ENCODE data around the gene SLC27A4. TPM values are rescaled to one million over a fixed set of nuclear protein-coding genes. Genes with fewer than 3 reads are reported as not detected.
A peak's percentile ranks its signal among the peaks of the same experiment; 100 is the strongest.

SLC27A4 gene
- total and polyA plus RNA-seq, 5 donors = 14.7 to 21.7 (median 19.2) TPM

DNA sequence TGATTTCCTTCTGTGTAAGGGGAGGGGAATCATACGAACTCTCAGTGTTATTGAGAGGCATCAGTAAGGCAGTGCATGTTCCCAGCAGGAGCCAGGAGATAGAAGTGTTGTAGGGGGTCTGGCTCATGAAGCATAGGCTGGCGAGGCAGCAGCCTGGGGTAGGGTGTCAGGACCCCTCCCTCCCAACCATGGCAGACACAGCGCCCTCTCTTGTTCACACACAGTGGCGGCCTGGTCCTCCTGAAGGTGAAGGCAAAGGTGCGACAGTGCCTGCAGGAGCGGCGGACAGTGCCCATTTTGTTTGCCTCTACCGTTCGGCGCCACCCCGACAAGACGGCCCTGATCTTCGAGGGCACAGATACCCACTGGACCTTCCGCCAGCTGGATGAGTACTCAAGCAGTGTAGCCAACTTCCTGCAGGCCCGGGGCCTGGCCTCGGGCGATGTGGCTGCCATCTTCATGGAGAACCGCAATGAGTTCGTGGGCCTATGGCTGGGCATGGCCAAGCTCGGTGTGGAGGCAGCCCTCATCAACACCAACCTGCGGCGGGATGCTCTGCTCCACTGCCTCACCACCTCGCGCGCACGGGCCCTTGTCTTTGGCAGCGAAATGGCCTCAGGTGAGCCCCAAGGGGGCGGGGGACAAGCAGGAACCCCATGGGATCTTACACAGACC, 4.7 kb downstream of the SLC27A4 start:
- ATAC-seq (no peak), DNase-seq (no peak)
- H3K27me3 ChIP-seq (ENCODE audit: control insufficient read depth, insufficient read depth) = no peaks in the 10 kb centered on the region
- H3K9me3 ChIP-seq (ENCODE audit: control insufficient read depth, low read length) = no peaks in the 10 kb centered on the region
- no peak overlapping the region for H3K4me3 ChIP-seq (ENCODE audit: low read length)
- WGBS = 95% methylated on average over 28 of the region's 28 CpGs
- intact Hi-C loops (cut with DNase I) = no loop called here
- no peak overlapping the region for H3K27ac ChIP-seq (ENCODE audit: low read length)
- no peaks in the 10 kb centered on the region for H3K4me1 ChIP-seq (ENCODE audit: control insufficient read depth, insufficient read depth, low read length)

DNA sequence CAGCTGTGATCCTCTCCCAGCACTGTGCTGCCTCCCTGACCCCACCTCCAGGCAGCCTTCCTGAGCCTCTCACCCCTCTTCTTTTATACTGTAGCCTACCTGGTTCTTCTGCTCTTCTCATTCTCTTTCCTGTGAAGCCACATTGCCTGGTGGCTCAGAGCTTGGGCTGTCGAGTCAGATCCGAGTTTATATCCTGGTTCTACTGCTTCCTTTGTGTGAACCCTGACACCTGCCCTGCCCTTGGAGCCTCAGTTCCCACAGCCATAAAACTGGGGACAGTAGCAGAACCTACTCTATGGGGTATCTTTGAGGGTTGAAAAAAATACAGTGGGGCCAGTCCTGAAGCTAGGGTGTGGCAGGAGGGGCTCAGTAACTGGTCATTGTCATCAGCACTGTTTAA, 8.8 kb downstream of the SLC27A4 start:
- Histone ChIP-seq H3K9me3 (ENCODE audit: control insufficient read depth, low read length) (no peaks in the 10 kb centered on the region), H3K4me1 (ENCODE audit: control insufficient read depth, insufficient read depth, low read length) (no peaks in the 10 kb centered on the region), H3K27ac (ENCODE audit: low read length) (no peak overlapping the region), H3K27me3 (ENCODE audit: control insufficient read depth, insufficient read depth) (no peaks in the 10 kb centered on the region), H3K4me3 (ENCODE audit: low read length) (no peak overlapping the region)
- DNase-seq (no peak), ATAC-seq (no peak)
- intact Hi-C loops (cut with DNase I) = no loop called here
- 86% methylated on average over 2 of the region's 2 CpGs for WGBS

- H3K4me1 ChIP-seq (ENCODE audit: control insufficient read depth, insufficient read depth, low read length) = no peaks in the 10 kb centered on the region
- H3K27ac ChIP-seq (ENCODE audit: low read length) = no peak overlapping the region
- ATAC-seq = no peak
- no peaks in the 10 kb centered on the region for H3K27me3 ChIP-seq (ENCODE audit: control insufficient read depth, insufficient read depth)
- no peak for DNase-seq
- no peak overlapping the region for H3K4me3 ChIP-seq (ENCODE audit: low read length)
- no peaks in the 10 kb centered on the region for H3K9me3 ChIP-seq (ENCODE audit: control insufficient read depth, low read length)
- 90% methylated on average over 6 of the region's 6 CpGs for WGBS
- intact Hi-C loops (cut with DNase I) = no loop called here
These were observed 9.4 kb downstream of the SLC27A4 start for GRCh38 chr9:128349772-128350171.

DNA sequence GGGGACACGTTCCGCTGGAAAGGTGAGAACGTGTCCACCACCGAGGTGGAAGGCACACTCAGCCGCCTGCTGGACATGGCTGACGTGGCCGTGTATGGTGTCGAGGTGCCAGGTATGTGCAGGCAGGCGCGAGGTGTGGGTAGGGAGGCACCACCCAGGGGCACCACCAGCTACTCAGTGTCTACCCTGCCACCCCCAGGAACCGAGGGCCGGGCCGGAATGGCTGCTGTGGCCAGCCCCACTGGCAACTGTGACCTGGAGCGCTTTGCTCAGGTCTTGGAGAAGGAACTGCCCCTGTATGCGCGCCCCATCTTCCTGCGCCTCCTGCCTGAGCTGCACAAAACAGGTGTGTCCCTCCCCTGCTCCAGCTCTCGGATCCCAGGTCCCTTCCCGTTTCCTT, 15.1 kb downstream of the SLC27A4 start:
- H3K27ac ChIP-seq (ENCODE audit: low read length) = no peak overlapping the region
- H3K4me3 ChIP-seq (ENCODE audit: low read length) = no peak overlapping the region
- 94% methylated on average over 19 of the region's 19 CpGs for WGBS
- ATAC-seq = no peak
- no peaks in the 10 kb centered on the region for H3K4me1 ChIP-seq (ENCODE audit: control insufficient read depth, insufficient read depth, low read length)
- DNase-seq = no peak
- no peaks in the 10 kb centered on the region for H3K9me3 ChIP-seq (ENCODE audit: control insufficient read depth, low read length)
- intact Hi-C loops (cut with DNase I) = loop anchor here in 1 of 4 donors (5.0 kb wide), 1 partner anchor 57 kb away; no protein-coding TSS in a partner anchor
- no peaks in the 10 kb centered on the region for H3K27me3 ChIP-seq (ENCODE audit: control insufficient read depth, insufficient read depth)

GRCh38 chr9:128358090-128358489, 17.8 kb downstream of the SLC27A4 start:
- ATAC-seq (no peak), DNase-seq (no peak)
- Histone ChIP-seq H3K27me3 (ENCODE audit: control insufficient read depth, insufficient read depth) (no peaks in the 10 kb centered on the region), H3K4me3 (ENCODE audit: low read length) (no peak overlapping the region), H3K4me1 (ENCODE audit: control insufficient read depth, insufficient read depth, low read length) (no peaks in the 10 kb centered on the region), H3K27ac (ENCODE audit: low read length) (no peak overlapping the region), H3K9me3 (ENCODE audit: control insufficient read depth, low read length) (no peaks in the 10 kb centered on the region)
- intact Hi-C loops (cut with DNase I) = loop anchor here in 1 of 4 donors (5.0 kb wide), 1 partner anchor 54 kb away; no protein-coding TSS in a partner anchor
- 70% methylated on average over 8 of the region's 8 CpGs for WGBS

DNA sequence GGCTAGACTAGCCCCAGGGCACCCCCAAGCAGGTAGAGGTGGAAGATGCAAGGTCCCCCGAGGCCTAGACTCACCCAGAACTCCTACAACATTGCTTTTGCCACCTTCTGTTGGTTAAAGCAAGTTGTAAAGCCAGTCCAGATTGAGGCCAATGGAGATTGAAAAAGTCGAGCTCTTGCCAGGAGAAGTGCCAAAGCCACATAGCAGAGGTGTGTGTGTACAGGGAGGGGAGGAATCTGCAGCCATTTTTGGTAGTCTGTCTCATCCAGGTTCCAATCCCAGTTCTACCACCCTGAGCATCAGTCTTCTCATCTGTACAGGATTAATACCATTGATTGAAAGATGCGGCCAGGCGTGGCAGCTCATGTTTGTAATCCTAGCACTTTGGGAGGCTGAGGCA, 18.5 kb downstream of the SLC27A4 start:
- no peak for ATAC-seq
- 88% methylated on average over 4 of the region's 4 CpGs for WGBS
- no peak for DNase-seq
- Histone ChIP-seq H3K27ac (ENCODE audit: low read length) (no peak overlapping the region), H3K4me1 (ENCODE audit: control insufficient read depth, insufficient read depth, low read length) (no peaks in the 10 kb centered on the region), H3K9me3 (ENCODE audit: control insufficient read depth, low read length) (no peaks in the 10 kb centered on the region), H3K4me3 (ENCODE audit: low read length) (no peak overlapping the region), H3K27me3 (ENCODE audit: control insufficient read depth, insufficient read depth) (no peaks in the 10 kb centered on the region)
- intact Hi-C loops (cut with DNase I) = loop anchor here in 1 of 4 donors (5.0 kb wide), 1 partner anchor 53 kb away; no protein-coding TSS in a partner anchor

- H3K4me1 ChIP-seq (ENCODE audit: control insufficient read depth, insufficient read depth, low read length) = no peaks in the 10 kb centered on the region
- intact Hi-C loops (cut with DNase I) = loop anchor here in 2 of 4 donors (10.0 kb wide), 1 partner anchor 54 kb away; no protein-coding TSS in a partner anchor
- no peaks in the 10 kb centered on the region for H3K27me3 ChIP-seq (ENCODE audit: control insufficient read depth, insufficient read depth)
- no peak for DNase-seq
- H3K4me3 ChIP-seq (ENCODE audit: low read length) = no peak overlapping the region
- no peaks in the 10 kb centered on the region for H3K9me3 ChIP-seq (ENCODE audit: control insufficient read depth, low read length)
- no peak overlapping the region for H3K27ac ChIP-seq (ENCODE audit: low read length)
- no peak for ATAC-seq
- WGBS = 55% methylated on average over 2 of the region's 2 CpGs
These were observed 20.5 kb downstream of the SLC27A4 start for GRCh38 chr9:128360826-128361225.

GRCh38 chr9:128361296-128361985, 21.1 kb downstream of the SLC27A4 start:
- intact Hi-C loops (cut with DNase I) = loop anchor here in 2 of 4 donors (10.0 kb wide), 1 partner anchor 53 kb away; no protein-coding TSS in a partner anchor
- no peak overlapping the region for H3K4me3 ChIP-seq (ENCODE audit: low read length)
- no peaks in the 10 kb centered on the region for H3K27me3 ChIP-seq (ENCODE audit: control insufficient read depth, insufficient read depth)
- peak; percentile 37 to 38 for ATAC-seq
- WGBS = 52% methylated on average over 14 of the region's 14 CpGs
- peak overlapping the region; percentile 34 for H3K27ac ChIP-seq (ENCODE audit: low read length)
- peak in 1 of 3 donors; percentile 27 for DNase-seq
- H3K4me1 ChIP-seq (ENCODE audit: control insufficient read depth, insufficient read depth, low read length) = no peaks in the 10 kb centered on the region
- no peaks in the 10 kb centered on the region for H3K9me3 ChIP-seq (ENCODE audit: control insufficient read depth, low read length)

GRCh38 chr9:128361986-128362646, 21.8 kb downstream of the SLC27A4 start:
- peak overlapping the region; percentile 34 for H3K27ac ChIP-seq (ENCODE audit: low read length)
- H3K4me3 ChIP-seq (ENCODE audit: low read length) = peak overlapping the region; percentile 5
- H3K27me3 ChIP-seq (ENCODE audit: control insufficient read depth, insufficient read depth) = no peaks in the 10 kb centered on the region
- no peaks in the 10 kb centered on the region for H3K9me3 ChIP-seq (ENCODE audit: control insufficient read depth, low read length)
- DNase-seq (peak; percentile 85 to 94 (median 90)), ATAC-seq (peak; percentile 89 to 90)
- WGBS = 9% methylated on average over 20 of the region's 20 CpGs
- intact Hi-C loops (cut with DNase I) = loop anchor here in 2 of 4 donors (10.0 kb wide), 1 partner anchor 53 kb away; no protein-coding TSS in a partner anchor
- no peaks in the 10 kb centered on the region for H3K4me1 ChIP-seq (ENCODE audit: control insufficient read depth, insufficient read depth, low read length)

- 73% methylated on average over 3 of the region's 3 CpGs for WGBS
- no peaks in the 10 kb centered on the region for H3K4me1 ChIP-seq (ENCODE audit: control insufficient read depth, insufficient read depth, low read length)
These were observed 22.4 kb downstream of the SLC27A4 start for GRCh38 chr9:128362774-128363173.

DNA sequence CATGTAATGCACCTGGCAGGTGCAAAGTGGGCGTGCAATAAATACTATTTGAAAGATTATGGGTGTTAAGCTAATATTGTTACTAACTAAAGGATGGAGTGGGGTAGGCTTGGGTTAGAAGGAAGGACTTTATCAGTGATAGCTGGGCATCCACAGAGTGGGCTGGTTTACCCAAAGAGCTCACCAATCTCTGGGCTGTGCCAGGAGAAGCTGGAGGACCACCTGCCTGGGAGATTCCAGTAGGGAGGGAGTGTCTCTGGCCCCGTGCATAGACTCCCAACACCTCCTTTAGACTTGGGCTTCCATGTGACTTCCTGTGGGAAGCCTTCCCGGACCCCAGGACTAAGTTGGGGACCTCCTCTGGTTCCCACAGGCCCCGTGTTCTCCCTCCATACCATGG, 25.2 kb downstream of the SLC27A4 start:
- DNase-seq (no peak), ATAC-seq (no peak)
- Histone ChIP-seq H3K27me3 (ENCODE audit: control insufficient read depth, insufficient read depth) (no peaks in the 10 kb centered on the region), H3K4me1 (ENCODE audit: control insufficient read depth, insufficient read depth, low read length) (no peaks in the 10 kb centered on the region), H3K27ac (ENCODE audit: low read length) (no peak overlapping the region), H3K4me3 (ENCODE audit: low read length) (peak overlapping the region; percentile 20), H3K9me3 (ENCODE audit: control insufficient read depth, low read length) (no peaks in the 10 kb centered on the region)
- intact Hi-C loops (cut with DNase I) = loop anchor here in 2 of 4 donors (10.0 kb wide), 1 partner anchor 49 kb away; no protein-coding TSS in a partner anchor
- 82% methylated on average over 4 of the region's 4 CpGs for WGBS

More at GRCh38 chr9:128362774-128363173, 22.4 kb downstream of the SLC27A4 start:
- Histone ChIP-seq H3K9me3 (ENCODE audit: control insufficient read depth, low read length) (no peaks in the 10 kb centered on the region), H3K27me3 (ENCODE audit: control insufficient read depth, insufficient read depth) (no peaks in the 10 kb centered on the region), H3K4me3 (ENCODE audit: low read length) (no peak overlapping the region), H3K27ac (ENCODE audit: low read length) (no peak overlapping the region)
- intact Hi-C loops (cut with DNase I) = loop anchor here in 2 of 4 donors (10.0 kb wide), 1 partner anchor 52 kb away; no protein-coding TSS in a partner anchor
- DNase-seq = no peak
- ATAC-seq = no peak

Data from right cardiac atrium (tissue), 5 donors.